Vein endothelial cell (primary cell): ENCODE results near the gene LYPD4. TPM values are rescaled to one million over a fixed set of nuclear protein-coding genes. Genes with fewer than 3 reads are reported as not detected.

Experiments
- small RNA-seq: library from RNA; depleted of rRNA; stranded (forward); fragments of <200 nt; gene quantifications from one replicate; pipeline ENCODE3, GENCODE V24; 2012
- total RNA-seq: library from RNA; depleted of rRNA; stranded (reverse); fragments of >200 nt; gene quantifications from 2 replicates; pipeline ENCODE4 v1.2.3, GENCODE V29; 2012

Gene LYPD4
- not detected in 2 replicates for total RNA-seq

GRCh38 chr19:41844601-41845000 is at the start of gene LYPD4:
Gene LYPD4 (minus strand): TSS chr19:41844683. CDS start chr19:41839285, 5,398 bp downstream.

GRCh38 chr19:41882568-41883462 is 38.3 kb upstream of the LYPD4 start, which contains the start of gene ARHGEF1:
Gene ARHGEF1 (plus strand): TSS chr19:41883184. CDS start chr19:41888083, 4,899 bp downstream.

GRCh38 chr19:41876847-41877832 is 32.7 kb upstream of the LYPD4 start, which contains the start of gene CD79A:
Gene CD79A (plus strand): TSS chr19:41877279. CDS start chr19:41877305, 26 bp downstream.

GRCh38 chr19:41859618-41860418 is 15.3 kb upstream of the LYPD4 start, which contains the start of gene RPS19:
Gene RPS19 (plus strand): TSS chr19:41860255. CDS start chr19:41860775, 520 bp downstream.

GRCh38 chr19:41845001-41845050 is 343 bp upstream of the LYPD4 start, which contains the start of gene DMRTC2:
Gene DMRTC2 (plus strand): TSS chr19:41845042. CDS start chr19:41847429, 2,387 bp downstream.

GRCh38 chr19:41796362-41796761 is 48.1 kb downstream of the LYPD4 start, which contains the start of gene CEACAM3:
Gene CEACAM3 (plus strand): TSS chr19:41796587. CDS start chr19:41796678, 91 bp downstream.

Small RNA genes within 50 kb of the gene (small RNA-seq; reads per million reads assigned to genes)
- gene MIR6797: 0.13 reads per million

Other genes with a start within 250 kb of the LYPD4 start
- not detected in 2 replicates for gene CEACAM4, start 217.6 kb downstream of the LYPD4 start, total RNA-seq
- not detected in 2 replicates for gene CEACAM7, start 156.4 kb downstream of the LYPD4 start, total RNA-seq
- not detected in 2 replicates for gene CEACAM5, start 136.1 kb downstream of the LYPD4 start, total RNA-seq
- gene CEACAM6, start 89.2 kb downstream of the LYPD4 start, total RNA-seq: not detected in 2 replicates
- gene CEACAM3, start 48.1 kb downstream of the LYPD4 start, total RNA-seq: not detected in 2 replicates
- gene DMRTC2, start 359 bp upstream of the LYPD4 start, total RNA-seq: not detected in 2 replicates
- gene RPS19, start 15.6 kb upstream of the LYPD4 start, total RNA-seq: 908 and 1,614 TPM in 2 replicates
- gene CD79A, start 32.6 kb upstream of the LYPD4 start, total RNA-seq: 0.33 TPM in 1 of 2 replicates, not detected in the other
- gene ARHGEF1, start 38.5 kb upstream of the LYPD4 start, total RNA-seq: 56.2 and 56.8 TPM in 2 replicates
- gene ERFL, start 83.8 kb upstream of the LYPD4 start, total RNA-seq: not detected in 2 replicates
- 80.0 and 119 TPM in 2 replicates for gene RABAC1, start 114.6 kb upstream of the LYPD4 start, total RNA-seq
- gene ATP1A3, start 149.5 kb upstream of the LYPD4 start, total RNA-seq: under 0.01 TPM in 1 of 2 replicates, not detected in the other
- gene GRIK5, start 225.5 kb upstream of the LYPD4 start, total RNA-seq: under 0.01 TPM in 1 of 2 replicates, not detected in the other
- 23.2 and 26.8 TPM in 2 replicates for gene ZNF574, start 231.5 kb upstream of the LYPD4 start, total RNA-seq